ENCODE results near the gene NPSR1. TPM values are rescaled to one million over a fixed set of nuclear protein-coding genes. Genes with fewer than 3 reads are reported as not detected.

The NPSR1 gene
- total and polyA plus RNA-seq, 9 of the 15 experiments (the other 6 are each of a cell fraction or from before 2014, with no cell fraction given) = not detected

- Histone ChIP-seq H3K36me3 (ENCODE audit: control insufficient read depth, insufficient read depth, low read length) (no peaks in the 10 kb centered on the region), H3K27me3 (ENCODE audit: control insufficient read depth in 2 of 2, insufficient read depth in 2 of 2, low read length in 2 of 2) (no peaks in the 10 kb centered on the region), H3K9me3 (replicated peaks; ENCODE audit: control insufficient read depth, insufficient read depth, low read depth, low read length) (no peaks in the 10 kb centered on the region), H4K20me1 (replicated peaks; ENCODE audit: control insufficient read depth, insufficient read depth, low read length) (no peaks in the 10 kb centered on the region), H3K4me1 (replicated peaks in 1 of 2; ENCODE audit: control insufficient read depth in 2 of 2, insufficient read depth in 2 of 2, low read length in 2 of 2) (peaks cover 0 to 6% of the 10 kb centered on the region in 2 experiments; a peak in 1 of 5 replicates), H3K79me2 (ENCODE audit: control insufficient read depth, insufficient read depth, low read length) (no peaks in the 10 kb centered on the region), H3K27ac (ENCODE audit: extremely low read depth, low read depth, low read length) (no peak overlapping the region), H2AFZ (ENCODE audit: low read depth, low read length) (no peak overlapping the region), H3K4me2 (ENCODE audit: insufficient read depth, low read length) (no peak overlapping the region), H3K4me3 (no peak overlapping the region), H3K9ac (ENCODE audit: insufficient read depth in 1 of 2, low read depth in 2 of 2, low read length in 2 of 2) (no peak overlapping the region), H3K9me1 (ENCODE audit: control insufficient read depth, insufficient read depth, low read length) (no peaks in the 10 kb centered on the region)
- no peak for TF ChIP-seq CUX1 (CRISPR knock-in tag; IDR thresholded peaks at IDR 0.05)
- TF ChIP-seq PCBP1 (IDR thresholded peaks at IDR 0.05; ENCODE audit: low read depth, low read length, poor library complexity, severe bottlenecking) = no peak
- TF ChIP-seq ZNF197 (CRISPR knock-in tag; IDR thresholded peaks at IDR 0.05; ENCODE audit: low read depth) = no peak
- no peak for TF ChIP-seq HDAC2 (IDR thresholded peaks at IDR 0.05)
- no peak for TF ChIP-seq FOXJ3 (CRISPR knock-in tag; IDR thresholded peaks at IDR 0.05)
- TF ChIP-seq ZZZ3 (IDR thresholded peaks at IDR 0.05) = no peak
- no peak for TF ChIP-seq CBFA2T3 (IDR thresholded peaks at IDR 0.05)
- no peak for TF ChIP-seq ZNF696 (CRISPR knock-in tag; conservative IDR thresholded peaks at IDR 0.05)
- no TSS peak for BruUV-seq (replicated peaks)
- FAIRE-seq = no peak
- CTCF ChIA-PET (ENCODE audit: low intra/inter-chr PET ratio) = no interaction called here
- in situ Hi-C loops (cut with MboI) (no loop called here), intact Hi-C loops (cut with micrococcal nuclease) (no loop called here)
- WGBS (ENCODE audit: insufficient coverage, low coverage, missing lambda C conversion rate) = 0% methylated on average over 1 of the region's 1 CpG
- ATAC-seq = no peak
- no peak for DNase-seq (ENCODE audit: extremely low read depth in 1 of 4, low spot score in 3 of 4)
- POLR2A ChIA-PET = no interaction called here
Observed at GRCh38 chr7:34849986-34850385, 192.0 kb downstream of the NPSR1 start.

Data from K562 (cell line).